ENCODE results near the gene NCEH1. TPM values are rescaled to one million over a fixed set of nuclear protein-coding genes. Genes with fewer than 3 reads are reported as not detected.

The NCEH1 gene
- 8.7 and 12.7 TPM in 2 replicates for total RNA-seq

GRCh38 chr3:172710664-172711453 lies at the start of gene NCEH1:
TSS of gene NCEH1 (minus strand) at chr3:172711067. CDS start at chr3:172710984, 83 bp downstream.

DNA sequence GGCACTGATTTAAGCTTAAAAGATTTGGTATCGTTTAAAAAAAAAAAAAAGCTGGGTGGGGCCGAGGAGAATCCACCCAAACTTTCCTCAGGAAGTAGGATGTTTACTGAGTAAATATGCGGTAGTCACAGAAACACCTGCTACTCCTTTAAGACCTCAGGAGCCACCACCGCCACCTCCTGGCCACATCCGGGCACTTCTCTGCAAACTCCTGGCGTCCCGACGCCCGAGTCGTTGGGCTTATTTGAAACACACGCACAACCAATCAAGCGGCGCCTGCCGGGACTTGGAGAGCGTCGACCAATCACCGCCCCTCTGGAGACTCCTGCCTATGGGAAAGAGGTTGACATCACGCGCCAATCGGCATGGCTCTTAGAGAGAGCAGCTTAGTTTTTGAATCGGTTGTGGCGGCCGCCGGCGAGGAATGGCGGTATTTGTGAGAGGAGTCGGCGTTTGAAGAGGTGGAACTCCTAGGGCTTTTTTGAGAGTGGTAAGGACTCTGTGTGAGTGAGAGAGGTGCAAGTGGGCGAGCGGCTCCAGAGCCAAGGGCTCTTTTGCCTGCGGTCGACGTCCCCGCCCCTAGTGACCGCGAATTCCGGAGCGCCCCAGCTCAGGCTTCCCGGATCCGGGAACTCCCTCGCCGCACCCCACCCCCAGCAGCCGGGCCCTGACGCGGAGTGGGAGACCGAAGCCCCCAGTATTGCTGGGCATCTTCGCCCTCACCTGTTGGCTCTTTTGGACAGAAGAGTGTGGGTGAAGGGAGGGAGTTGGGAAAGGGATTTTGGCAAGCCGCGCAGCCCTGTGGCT lies 39.7 kb upstream of the NCEH1 start, which contains the start of gene ECT2:
TSS of gene ECT2 (plus strand) at position 359 of the 807 bp plus-strand sequence. CDS start 3,805 bp downstream, outside the sequence.

Other genes with a start within 250 kb of the NCEH1 start
- 30.9 and 37.7 TPM in 2 replicates for gene TNFSF10, start 187.6 kb downstream of the NCEH1 start, total RNA-seq
- 34.0 and 34.8 TPM in 2 replicates for gene ECT2, start 39.7 kb upstream of the NCEH1 start, total RNA-seq